ENCODE data around the gene ZNF217.

DNA sequence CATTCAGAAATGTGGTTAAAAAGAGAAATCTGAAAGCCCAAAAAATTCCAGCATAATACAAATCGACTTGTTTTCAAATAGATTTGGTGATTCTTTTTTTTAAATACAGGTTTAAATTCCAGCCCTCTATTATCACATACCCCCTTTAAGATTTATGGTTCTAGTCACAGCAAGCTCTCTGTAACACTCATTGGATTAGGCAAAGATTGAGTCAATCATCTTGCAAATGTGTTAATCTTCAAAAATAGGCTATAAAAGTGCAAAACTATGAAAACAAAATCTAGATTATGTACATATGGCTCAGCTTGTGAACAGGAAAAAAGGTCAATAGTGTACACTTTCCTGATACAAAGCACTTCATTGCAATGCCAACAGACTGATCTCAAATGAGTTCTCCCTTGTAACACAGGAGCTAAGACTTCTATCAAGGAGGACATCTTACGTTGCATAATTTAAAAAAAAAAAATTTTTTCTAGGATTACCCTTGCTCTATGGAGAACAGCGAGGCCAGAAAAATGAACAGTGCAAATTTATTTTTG lies 26.2 kb downstream of the ZNF217 start:
- TF ChIP-seq, protein P1, sequence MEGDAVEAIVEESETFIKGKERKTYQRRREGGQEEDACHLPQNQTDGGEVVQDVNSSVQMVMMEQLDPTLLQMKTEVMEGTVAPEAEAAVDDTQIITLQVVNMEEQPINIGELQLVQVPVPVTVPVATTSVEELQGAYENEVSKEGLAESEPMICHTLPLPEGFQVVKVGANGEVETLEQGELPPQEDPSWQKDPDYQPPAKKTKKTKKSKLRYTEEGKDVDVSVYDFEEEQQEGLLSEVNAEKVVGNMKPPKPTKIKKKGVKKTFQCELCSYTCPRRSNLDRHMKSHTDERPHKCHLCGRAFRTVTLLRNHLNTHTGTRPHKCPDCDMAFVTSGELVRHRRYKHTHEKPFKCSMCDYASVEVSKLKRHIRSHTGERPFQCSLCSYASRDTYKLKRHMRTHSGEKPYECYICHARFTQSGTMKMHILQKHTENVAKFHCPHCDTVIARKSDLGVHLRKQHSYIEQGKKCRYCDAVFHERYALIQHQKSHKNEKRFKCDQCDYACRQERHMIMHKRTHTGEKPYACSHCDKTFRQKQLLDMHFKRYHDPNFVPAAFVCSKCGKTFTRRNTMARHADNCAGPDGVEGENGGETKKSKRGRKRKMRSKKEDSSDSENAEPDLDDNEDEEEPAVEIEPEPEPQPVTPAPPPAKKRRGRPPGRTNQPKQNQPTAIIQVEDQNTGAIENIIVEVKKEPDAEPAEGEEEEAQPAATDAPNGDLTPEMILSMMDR (IDR thresholded peaks at IDR 0.05; ENCODE audit: low read depth, low read length): no peak
- TF ChIP-seq EZH2phosphoT487 (IDR thresholded peaks at IDR 0.05; ENCODE audit: low read depth): no peak

Measured in OCI-LY3 (cell line).